GM12891 (cell line): ENCODE measurements around the gene PCNT.

ENCODE experiments used
- POLR2AphosphoS5 ChIP-seq: IDR thresholded peaks from 2 replicates; pipeline ENCODE4 v1.6.1; 2011; ENCODE audit warnings: low read depth, low read length, control low read depth
- TAF1 ChIP-seq: IDR thresholded peaks from 2 replicates; pipeline ENCODE4 v1.6.1; 2011; ENCODE audit warnings: low read depth, low read length, control low read depth

DNA sequence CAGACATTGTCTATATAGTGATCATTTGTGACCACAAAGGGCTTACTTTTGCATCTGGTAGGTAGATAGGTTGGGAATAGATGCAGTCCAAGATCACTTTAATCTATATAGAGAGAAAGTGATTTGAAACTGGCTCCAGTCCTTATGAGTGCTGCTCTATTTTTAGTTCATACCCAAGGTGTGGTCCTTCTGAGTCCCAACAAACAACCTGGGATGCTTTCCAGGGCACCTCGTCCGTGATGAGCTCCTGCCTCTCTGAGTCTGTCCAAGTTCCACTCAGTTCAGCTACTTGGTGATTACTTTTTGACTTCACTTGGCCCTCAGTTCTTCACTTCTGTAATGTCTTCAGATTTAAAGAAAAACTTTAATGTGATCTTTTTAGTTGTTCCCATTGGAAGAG lies 155.0 kb downstream of the PCNT start:
- TF ChIP-seq TAF1 (no peak), POLR2AphosphoS5 (no peak)
